Bronchial epithelial cell (primary cell): ENCODE results near the gene PAGE4. TPM values are rescaled to one million over a fixed set of nuclear protein-coding genes. Genes with fewer than 3 reads are reported as not detected.

Experiments used
- DNase-seq: peaks from one replicate; pipeline ENCODE4 v3.0.0-alpha.2; 2010; ENCODE audit warnings: low read depth
- FAIRE-seq: peaks from 2 replicates; lab custom pipeline; 2011; peaks lifted over from hg19 to GRCh38; lab: Jason Lieb, UNC
- H3K27me3 ChIP-seq: 2 replicates; pipeline ENCODE4 v1.5.1; 2011; ENCODE audit warnings: low read length; ENCODE audit not compliant: control insufficient read depth, insufficient read depth
- H3K36me3 ChIP-seq: 2 replicates; pipeline ENCODE4 v1.5.1; 2011; ENCODE audit warnings: low read length; ENCODE audit not compliant: control insufficient read depth, insufficient read depth
- H3K4me3 ChIP-seq: 2 replicates; pipeline ENCODE4 v1.5.1; 2011; ENCODE audit warnings: mild to moderate bottlenecking, low read depth, low read length, control low read depth
- total RNA-seq: library from RNA; depleted of rRNA; stranded (reverse); fragments of >200 nt; gene quantifications from 2 replicates; pipeline ENCODE4 v1.2.1, GENCODE V29; 2014
- TF ChIP-seq, protein P1 (sequence below): IDR thresholded peaks from 2 replicates; pipeline ENCODE4 v1.5.1; 2011; ENCODE audit warnings: mild to moderate bottlenecking, moderate library complexity, low read length, control low read depth, inconsistent platforms; ENCODE audit not compliant: insufficient read depth, severe bottlenecking

The PAGE4 gene
- total RNA-seq, 1 donor from 2014 or later = not detected

DNA sequence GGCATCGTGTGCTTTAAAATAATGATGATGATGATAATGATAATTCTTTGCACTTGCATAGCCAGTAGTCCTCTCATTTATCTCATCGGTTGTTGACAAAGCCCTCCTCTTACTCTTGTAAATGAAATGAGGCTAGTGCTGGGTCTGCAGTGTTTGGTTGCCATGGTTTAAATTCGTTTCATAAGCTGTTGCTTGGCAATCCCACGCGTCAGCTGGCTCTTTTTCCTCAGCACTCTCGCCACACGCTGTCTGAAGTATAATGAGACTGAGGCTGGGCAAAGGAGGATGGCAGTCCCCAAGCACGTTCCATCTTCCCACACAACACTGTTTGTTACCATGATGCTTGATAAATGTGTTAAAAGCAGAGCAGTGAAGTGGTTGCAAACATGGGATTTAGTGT lies 15.5 kb downstream of the PAGE4 start:
- Histone ChIP-seq H3K36me3 (no peaks in the 10 kb centered on the region), H3K4me3 (no peak overlapping the region), H3K27me3 (no peaks in the 10 kb centered on the region)
- TF ChIP-seq, protein P1, sequence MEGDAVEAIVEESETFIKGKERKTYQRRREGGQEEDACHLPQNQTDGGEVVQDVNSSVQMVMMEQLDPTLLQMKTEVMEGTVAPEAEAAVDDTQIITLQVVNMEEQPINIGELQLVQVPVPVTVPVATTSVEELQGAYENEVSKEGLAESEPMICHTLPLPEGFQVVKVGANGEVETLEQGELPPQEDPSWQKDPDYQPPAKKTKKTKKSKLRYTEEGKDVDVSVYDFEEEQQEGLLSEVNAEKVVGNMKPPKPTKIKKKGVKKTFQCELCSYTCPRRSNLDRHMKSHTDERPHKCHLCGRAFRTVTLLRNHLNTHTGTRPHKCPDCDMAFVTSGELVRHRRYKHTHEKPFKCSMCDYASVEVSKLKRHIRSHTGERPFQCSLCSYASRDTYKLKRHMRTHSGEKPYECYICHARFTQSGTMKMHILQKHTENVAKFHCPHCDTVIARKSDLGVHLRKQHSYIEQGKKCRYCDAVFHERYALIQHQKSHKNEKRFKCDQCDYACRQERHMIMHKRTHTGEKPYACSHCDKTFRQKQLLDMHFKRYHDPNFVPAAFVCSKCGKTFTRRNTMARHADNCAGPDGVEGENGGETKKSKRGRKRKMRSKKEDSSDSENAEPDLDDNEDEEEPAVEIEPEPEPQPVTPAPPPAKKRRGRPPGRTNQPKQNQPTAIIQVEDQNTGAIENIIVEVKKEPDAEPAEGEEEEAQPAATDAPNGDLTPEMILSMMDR = no peak
- no peak for FAIRE-seq
- DNase-seq = no peak

DNA sequence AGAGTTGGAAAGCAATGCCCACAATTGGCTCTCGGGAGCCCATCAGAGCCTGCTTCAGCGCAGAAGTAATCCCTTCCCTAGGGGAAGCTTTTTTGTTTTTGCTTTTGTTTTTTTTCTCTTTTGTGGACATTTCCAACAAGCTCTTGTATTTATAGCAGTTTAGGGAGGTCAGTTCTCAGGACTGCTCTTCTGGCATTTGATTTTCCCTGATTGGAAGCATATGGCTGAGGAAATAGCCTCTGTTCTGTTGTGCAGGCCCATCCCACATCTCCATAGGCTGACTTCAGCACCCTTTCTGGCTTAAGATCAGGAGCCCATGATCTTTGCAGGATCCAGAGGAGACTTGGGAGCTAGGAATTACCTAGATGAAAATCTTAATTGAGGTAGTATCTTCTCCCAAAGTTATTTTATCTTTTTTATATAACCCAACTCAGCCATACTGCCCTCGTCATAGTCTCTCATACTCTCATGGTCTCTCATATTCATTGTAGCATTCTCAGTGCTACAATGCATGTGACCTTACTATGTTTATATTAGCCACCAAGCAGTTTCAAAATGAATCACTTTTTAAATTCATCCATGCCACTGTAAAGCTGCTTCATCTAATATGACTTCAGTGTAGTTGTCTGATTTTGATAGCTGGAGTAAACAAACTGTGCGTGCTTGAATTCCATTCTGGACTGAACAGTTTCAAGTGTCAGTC lies 16.7 kb downstream of the PAGE4 start:
- H3K27me3 ChIP-seq = no peaks in the 10 kb centered on the region
- TF ChIP-seq, protein P1 = no peak
- H3K36me3 ChIP-seq = no peaks in the 10 kb centered on the region
- DNase-seq (no peak), FAIRE-seq (no peak)
- H3K4me3 ChIP-seq = no peak overlapping the region

DNA sequence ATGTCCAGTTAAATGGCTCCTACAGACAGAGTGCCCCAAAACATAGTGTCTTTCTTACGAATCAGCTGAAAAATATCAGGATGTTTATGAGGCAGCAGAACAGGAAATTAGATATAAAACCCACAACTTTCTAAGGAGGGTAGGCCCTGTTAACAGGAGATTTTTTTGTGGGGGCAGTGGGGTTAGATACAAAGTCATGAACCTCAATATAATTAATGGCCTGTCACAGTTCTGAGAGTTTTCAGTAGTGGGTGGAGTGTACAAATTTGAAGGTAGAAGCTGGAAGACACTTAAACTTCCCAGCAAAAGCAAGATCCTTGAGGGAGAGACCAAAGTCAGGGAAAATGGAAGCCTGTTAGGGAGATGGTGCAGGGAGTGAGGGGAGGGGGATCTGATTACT lies 17.4 kb downstream of the PAGE4 start:
- Histone ChIP-seq H3K27me3 (no peaks in the 10 kb centered on the region), H3K4me3 (no peak overlapping the region), H3K36me3 (no peaks in the 10 kb centered on the region)
- FAIRE-seq = no peak
- TF ChIP-seq, protein P1 = no peak
- DNase-seq = no peak

DNA sequence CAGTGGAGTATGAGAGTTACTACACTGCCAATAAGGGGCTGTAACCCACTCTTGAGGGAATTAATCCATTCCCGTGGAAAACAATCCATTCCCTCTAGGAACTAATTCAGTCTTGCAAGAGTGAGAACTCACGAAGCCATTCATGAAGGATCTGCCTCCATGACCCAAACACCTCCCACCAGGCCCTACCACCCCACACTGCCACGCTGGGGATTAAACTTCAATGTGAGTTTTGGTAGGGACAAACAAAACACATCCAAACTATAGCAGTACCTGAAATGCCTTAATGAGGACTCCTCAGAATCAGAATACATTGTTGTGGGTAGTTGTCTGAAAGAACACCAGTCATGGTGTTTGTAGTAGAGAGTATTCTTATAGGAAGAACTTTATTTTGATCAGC lies 19.2 kb downstream of the PAGE4 start:
- H3K36me3 ChIP-seq = no peaks in the 10 kb centered on the region
- DNase-seq (no peak), FAIRE-seq (no peak)
- no peak overlapping the region for H3K4me3 ChIP-seq
- no peaks in the 10 kb centered on the region for H3K27me3 ChIP-seq
- TF ChIP-seq, protein P1 = no peak

DNA sequence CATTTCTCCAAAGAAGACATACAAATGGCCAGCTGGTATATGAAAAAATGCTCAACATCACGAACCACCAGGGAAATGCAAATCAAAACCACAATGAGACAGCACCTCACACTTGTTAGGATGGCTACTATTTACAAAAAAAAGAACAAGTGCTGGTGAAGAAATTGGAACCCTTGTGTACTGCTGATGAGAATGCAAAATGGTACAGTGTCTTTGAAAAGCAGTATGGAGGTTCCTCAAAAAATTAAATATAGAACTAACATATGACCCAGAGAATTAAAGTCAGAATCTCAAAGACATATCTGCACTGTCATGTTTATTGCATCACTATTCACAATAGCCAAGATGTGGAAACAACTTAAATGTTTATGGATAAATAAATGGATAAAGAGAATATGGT lies 20.9 kb downstream of the PAGE4 start:
- FAIRE-seq = no peak
- DNase-seq = no peak
- Histone ChIP-seq H3K27me3 (no peaks in the 10 kb centered on the region), H3K4me3 (no peak overlapping the region), H3K36me3 (no peaks in the 10 kb centered on the region)
- TF ChIP-seq, protein P1 = no peak

DNA sequence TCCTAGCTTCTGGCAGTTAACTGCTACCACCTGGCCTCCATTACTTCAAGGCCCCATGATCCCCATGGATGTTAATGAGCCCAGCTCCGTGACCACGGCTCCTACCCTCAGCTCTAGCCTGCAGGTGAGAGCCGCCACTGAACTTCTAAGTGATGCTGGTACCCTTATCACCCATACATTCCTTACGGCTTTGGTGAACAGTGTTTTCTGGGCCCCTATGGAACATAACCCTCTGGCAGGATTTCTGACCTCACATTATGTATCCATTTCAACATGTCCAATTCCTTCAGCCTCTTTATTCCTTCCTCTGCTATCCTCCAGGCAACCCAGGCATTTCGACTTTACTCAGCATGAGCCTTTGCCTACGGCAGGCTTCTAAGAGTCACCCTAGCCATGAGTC lies 24.6 kb downstream of the PAGE4 start:
- TF ChIP-seq, protein P1 = no peak
- no peak for FAIRE-seq

More for the DNA sequence above, 24.6 kb downstream of the PAGE4 start:
- DNase-seq = no peak
- Histone ChIP-seq H3K4me3 (no peak overlapping the region), H3K27me3 (no peaks in the 10 kb centered on the region), H3K36me3 (no peaks in the 10 kb centered on the region)
